Rectal smooth muscle tissue (tissue), 1 donor: Measurements from ENCODE around the gene PCDHGB4.
"Not testable (repeated sequence)": the region's sequence is repeated elsewhere in the genome, so short reads cannot be mapped to it uniquely, and the experiment has no call there.

Experiments
- H3K27ac ChIP-seq: one replicate; pipeline ENCODE4 v1.7.0; 2013; ENCODE audit warnings: low read depth, low read length, inconsistent platforms
- H3K27me3 ChIP-seq: one replicate; pipeline ENCODE4 v1.7.0; 2013; ENCODE audit warnings: low read length; ENCODE audit not compliant: control insufficient read depth, insufficient read depth
- H3K36me3 ChIP-seq: one replicate; pipeline ENCODE4 v1.7.0; 2013; ENCODE audit warnings: low read length; ENCODE audit not compliant: control insufficient read depth, insufficient read depth
- H3K4me1 ChIP-seq: one replicate; pipeline ENCODE4 v1.7.0; 2013; ENCODE audit warnings: low read length; ENCODE audit not compliant: control insufficient read depth, insufficient read depth
- H3K4me3 ChIP-seq: one replicate; pipeline ENCODE4 v1.7.0; 2013; ENCODE audit warnings: low read length
- H3K9ac ChIP-seq: one replicate; pipeline ENCODE4 v1.7.0; 2013; ENCODE audit warnings: low read length

The PCDHGB4 gene

GRCh38 chr5:141413540-141414069, 26.1 kb downstream of the PCDHGB4 start:
- H3K4me1 ChIP-seq: no peaks in the 10 kb centered on the region
- peaks cover 5% of the 10 kb centered on the region for H3K27me3 ChIP-seq
- no peak overlapping the region for H3K27ac ChIP-seq
- H3K4me3 ChIP-seq: peak overlapping the region; percentile 4
- H3K36me3 ChIP-seq: peaks cover 5% of the 10 kb centered on the region
- H3K9ac ChIP-seq: no peak overlapping the region

GRCh38 chr5:141414548-141415274, 27.2 kb downstream of the PCDHGB4 start:
- H3K9ac ChIP-seq, H3K36me3 ChIP-seq, H3K4me1 ChIP-seq, H3K27me3 ChIP-seq, H3K27ac ChIP-seq, H3K4me3 ChIP-seq: not testable (repeated sequence)

- H3K9ac ChIP-seq, H3K4me1 ChIP-seq, H3K27ac ChIP-seq, H3K36me3 ChIP-seq, H3K4me3 ChIP-seq, H3K27me3 ChIP-seq: not testable (repeated sequence)
These were observed 27.7 kb downstream of the PCDHGB4 start for GRCh38 chr5:141415275-141415618.

- H3K4me3 ChIP-seq: peak within 1 kb of the TSS; percentile 57
- not testable (repeated sequence) for H3K27me3 ChIP-seq, H3K27ac ChIP-seq, H3K4me1 ChIP-seq, H3K36me3 ChIP-seq, H3K9ac ChIP-seq
These were observed 30.1 kb downstream of the PCDHGB4 start, which contains the start of gene PCDHGB7 for GRCh38 chr5:141417494-141418172. TSS of gene PCDHGB7 (plus strand) at chr5:141417677. CDS start at chr5:141417860, 183 bp downstream.

- Histone ChIP-seq H3K27me3 (peaks cover 2% of the 10 kb centered on the region), H3K4me3 (peak overlapping the region; percentile 10), H3K36me3 (no peaks in the 10 kb centered on the region)
These were observed 31.8 kb downstream of the PCDHGB4 start for GRCh38 chr5:141419074-141419880.

GRCh38 chr5:141420855-141421488, 33.5 kb downstream of the PCDHGB4 start, which contains the start of gene PCDHGA11:
TSS of gene PCDHGA11 (plus strand) at chr5:141421051. CDS start at chr5:141421228, 177 bp downstream.
- Histone ChIP-seq H3K4me3 (peak within 1 kb of the TSS; percentile 29), H3K36me3 (no peaks in the 10 kb centered on the region), H3K27me3 (peaks cover 2% of the 10 kb centered on the region), H3K27ac (no peak within 1 kb of the TSS), H3K4me1 (no peaks in the 10 kb centered on the region), H3K9ac (no peak within 1 kb of the TSS)

More at GRCh38 chr5:141419074-141419880, 31.8 kb downstream of the PCDHGB4 start:
- Histone ChIP-seq H3K4me1 (no peaks in the 10 kb centered on the region), H3K9ac (no peak overlapping the region), H3K27ac (no peak overlapping the region)

GRCh38 chr5:141421489-141421855, 34.0 kb downstream of the PCDHGB4 start:
- H3K4me3 ChIP-seq: peak overlapping the region; percentile 29
- H3K36me3 ChIP-seq: no peaks in the 10 kb centered on the region
- H3K27ac ChIP-seq: no peak overlapping the region
- H3K27me3 ChIP-seq: peaks cover 2% of the 10 kb centered on the region
- no peak overlapping the region for H3K9ac ChIP-seq
- no peaks in the 10 kb centered on the region for H3K4me1 ChIP-seq

GRCh38 chr5:141422742-141423291, 35.3 kb downstream of the PCDHGB4 start:
- Histone ChIP-seq H3K9ac (no peak overlapping the region), H3K4me1 (no peaks in the 10 kb centered on the region), H3K27ac (no peak overlapping the region), H3K27me3 (peaks cover 2% of the 10 kb centered on the region), H3K4me3 (peak overlapping the region; percentile 19), H3K36me3 (no peaks in the 10 kb centered on the region)

GRCh38 chr5:141427783-141428426, 40.4 kb downstream of the PCDHGB4 start:
- H3K27ac ChIP-seq: no peak overlapping the region
- no peaks in the 10 kb centered on the region for H3K36me3 ChIP-seq
- no peaks in the 10 kb centered on the region for H3K27me3 ChIP-seq
- no peaks in the 10 kb centered on the region for H3K4me1 ChIP-seq
- no peak overlapping the region for H3K9ac ChIP-seq
- H3K4me3 ChIP-seq: peak overlapping the region; percentile 37

GRCh38 chr5:141430332-141431113, 43.0 kb downstream of the PCDHGB4 start, which contains the start of gene PCDHGA12:
TSS of gene PCDHGA12 (plus strand) at chr5:141430507. CDS start at chr5:141430760, 253 bp downstream.
- H3K36me3 ChIP-seq: no peaks in the 10 kb centered on the region
- H3K9ac ChIP-seq: no peak within 1 kb of the TSS
- no peaks in the 10 kb centered on the region for H3K27me3 ChIP-seq
- no peak within 1 kb of the TSS for H3K27ac ChIP-seq
- no peaks in the 10 kb centered on the region for H3K4me1 ChIP-seq
- H3K4me3 ChIP-seq: peak within 1 kb of the TSS; percentile 44

- Histone ChIP-seq H3K27me3 (no peaks in the 10 kb centered on the region), H3K27ac (no peak overlapping the region), H3K9ac (no peak overlapping the region), H3K4me3 (peak overlapping the region; percentile 44), H3K4me1 (no peaks in the 10 kb centered on the region), H3K36me3 (no peaks in the 10 kb centered on the region)
These were observed 43.8 kb downstream of the PCDHGB4 start for GRCh38 chr5:141431286-141431685.
